Medulla oblongata (tissue), 1 donor: ENCODE results near the gene AMMECR1.

Source experiments
- DNase-seq: peaks from one replicate; pipeline ENCODE4 v3.0.0-alpha.2; 2015; ENCODE audit errors: extremely low spot score

Gene AMMECR1

GRCh38 chrX:110311437-110312230 lies 6.3 kb downstream of the AMMECR1 start:
- DNase-seq, result no peak

DNA sequence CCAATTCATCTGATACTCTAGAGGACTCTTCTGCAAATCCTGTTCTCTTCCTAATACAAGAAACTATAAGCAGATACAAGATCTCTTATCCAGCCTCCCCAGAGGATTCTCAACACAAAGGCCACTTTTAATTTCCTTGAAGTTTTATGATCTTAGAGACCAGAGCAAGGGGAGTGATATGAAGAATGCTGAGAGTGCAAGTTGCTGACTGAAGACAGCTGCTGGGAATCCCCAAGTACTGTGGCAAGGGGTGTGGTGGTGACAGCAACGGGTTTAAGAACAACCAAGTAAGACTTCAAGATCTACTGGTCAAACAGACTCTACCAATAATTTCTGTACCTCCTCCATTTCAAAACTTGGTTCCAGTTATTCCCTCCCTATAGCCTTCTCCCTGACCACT lies 7.0 kb downstream of the AMMECR1 start:
- no peak for DNase-seq

DNA sequence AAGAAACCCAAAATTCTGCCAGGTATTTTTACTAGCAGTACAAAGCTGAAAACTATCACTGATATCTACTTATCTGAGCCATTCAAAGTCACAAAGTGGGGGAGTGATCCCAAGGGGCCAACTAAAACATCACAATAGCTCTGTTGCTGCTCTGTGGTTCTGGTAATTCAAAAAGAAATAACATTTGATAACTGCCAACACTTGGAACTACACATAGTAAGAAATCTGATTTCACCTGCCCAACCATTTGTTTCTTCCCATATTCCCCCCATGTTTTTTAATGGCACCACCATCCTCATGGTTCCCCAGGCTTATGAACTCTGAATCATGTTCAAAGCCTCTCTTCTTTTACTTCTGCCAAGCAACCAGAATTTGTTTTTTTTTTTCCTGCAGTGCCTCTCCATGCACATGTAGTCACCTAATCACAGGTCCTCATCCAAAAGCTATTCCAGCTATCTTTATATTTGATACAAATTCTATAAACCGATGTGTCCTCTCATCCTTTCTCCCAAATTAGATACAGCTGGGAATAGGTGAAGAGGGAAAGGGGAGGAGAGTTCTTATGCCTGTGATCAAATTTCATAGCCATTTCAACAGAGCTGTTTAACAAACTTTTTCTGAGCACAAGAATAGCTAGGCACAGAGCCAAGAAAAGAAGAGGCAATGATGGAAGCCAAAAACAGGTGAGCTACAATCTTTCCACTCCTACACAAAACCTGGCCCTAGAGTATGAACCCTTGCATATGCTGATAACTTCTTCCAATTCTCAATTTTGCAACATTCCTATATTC lies 7.7 kb downstream of the AMMECR1 start:
- no peak for DNase-seq

GRCh38 chrX:110308220-110308619 lies 9.7 kb downstream of the AMMECR1 start:
- no peak for DNase-seq

DNA sequence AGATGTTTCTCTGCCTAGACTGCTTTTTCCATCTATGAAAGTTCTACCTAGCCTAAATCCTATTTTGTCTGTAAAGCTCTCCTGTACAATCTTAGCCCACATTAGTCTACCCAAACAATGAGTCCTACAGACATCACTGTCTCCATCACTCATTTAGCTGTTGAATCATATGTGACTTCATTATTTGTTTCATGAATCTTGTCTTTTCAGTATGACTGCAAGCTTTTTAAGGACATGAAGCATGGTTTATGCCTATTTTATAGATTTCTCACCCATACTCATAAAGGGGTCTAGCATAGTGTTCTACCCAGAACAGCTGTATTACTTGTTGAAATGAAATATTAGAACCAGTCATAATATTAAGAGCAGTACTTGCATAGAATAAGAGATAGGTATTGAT lies 13.0 kb downstream of the AMMECR1 start:
- no peak for DNase-seq

DNA sequence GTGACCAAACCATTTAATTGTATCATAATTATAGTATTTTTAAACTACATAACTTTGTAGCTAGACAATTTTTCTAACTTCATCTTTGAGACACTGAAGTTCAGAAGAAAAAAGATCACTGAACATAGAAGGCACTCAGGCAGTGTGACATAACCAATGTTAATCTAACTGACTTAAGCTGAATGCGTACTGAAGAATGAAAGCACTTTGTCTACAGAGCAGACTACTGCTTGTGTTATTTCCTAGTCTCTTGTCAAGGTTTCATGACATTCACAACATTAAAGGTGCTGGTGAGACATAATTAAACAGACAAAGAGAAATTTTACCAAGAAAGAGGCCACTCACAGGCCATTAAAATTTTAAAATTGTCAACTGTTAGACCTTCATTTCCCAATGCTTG lies 13.5 kb downstream of the AMMECR1 start:
- DNase-seq, result no peak

DNA sequence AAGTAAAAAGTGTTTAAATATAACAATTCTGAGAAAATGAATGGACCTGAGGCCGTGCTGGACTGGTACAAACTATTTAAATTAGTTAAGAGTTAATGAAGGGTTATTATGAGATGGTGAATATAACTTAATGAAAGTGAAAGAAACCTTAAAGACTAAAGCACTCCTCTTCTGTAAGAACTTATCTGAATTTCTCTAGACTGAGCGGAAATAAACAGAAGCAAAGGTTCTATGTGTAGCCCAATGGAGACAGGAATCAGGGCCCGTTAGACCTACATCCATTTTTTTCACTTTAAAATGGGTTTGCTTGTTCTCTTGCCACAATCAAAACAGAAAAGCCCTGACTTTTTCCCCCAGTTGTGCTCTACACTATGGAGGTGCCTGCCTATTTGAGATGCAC lies 14.9 kb downstream of the AMMECR1 start:
- no peak for DNase-seq

GRCh38 chrX:110301194-110301593 lies 16.7 kb downstream of the AMMECR1 start:
- DNase-seq, result no peak

DNA sequence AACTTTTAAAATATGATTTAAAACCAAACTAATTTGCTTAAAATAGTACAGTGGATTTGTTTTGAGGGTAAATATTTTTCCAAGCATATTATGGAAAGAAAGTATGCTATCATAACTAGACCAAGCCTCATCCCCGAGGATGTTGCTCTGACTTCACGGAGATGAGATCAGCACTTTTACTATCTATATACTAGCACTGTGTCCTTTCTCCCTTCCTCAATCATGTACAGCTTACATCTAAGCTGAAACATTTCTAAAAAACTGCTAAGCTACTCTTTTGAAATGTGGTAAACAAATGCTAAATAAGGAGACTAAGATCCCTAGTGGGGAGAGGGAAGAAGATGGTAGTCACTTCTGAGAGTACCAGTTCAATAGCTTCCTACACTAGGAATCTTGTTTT lies 23.8 kb downstream of the AMMECR1 start:
- DNase-seq, result no peak

- DNase-seq, result no peak
These were observed 24.2 kb downstream of the AMMECR1 start for GRCh38 chrX:110293658-110294057.

DNA sequence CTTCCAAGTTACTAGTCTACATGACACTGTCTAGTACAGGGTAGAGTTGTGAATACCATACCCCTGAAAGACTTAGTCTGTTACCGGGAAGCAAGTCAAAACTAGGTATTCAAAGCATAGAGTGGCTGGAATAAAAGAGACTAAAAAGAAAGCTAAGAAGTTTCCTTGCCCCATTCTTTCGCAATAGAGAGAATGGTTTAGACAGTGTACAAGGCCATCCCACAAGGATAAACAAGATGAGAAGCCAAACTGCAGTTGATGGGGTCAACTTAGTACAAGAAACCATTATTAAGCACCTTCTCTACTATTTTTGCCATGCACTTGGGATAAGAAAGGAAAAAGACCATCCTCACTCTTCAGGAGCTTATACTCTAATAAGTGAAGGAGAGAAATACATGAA lies 30.3 kb downstream of the AMMECR1 start:
- no peak for DNase-seq

DNA sequence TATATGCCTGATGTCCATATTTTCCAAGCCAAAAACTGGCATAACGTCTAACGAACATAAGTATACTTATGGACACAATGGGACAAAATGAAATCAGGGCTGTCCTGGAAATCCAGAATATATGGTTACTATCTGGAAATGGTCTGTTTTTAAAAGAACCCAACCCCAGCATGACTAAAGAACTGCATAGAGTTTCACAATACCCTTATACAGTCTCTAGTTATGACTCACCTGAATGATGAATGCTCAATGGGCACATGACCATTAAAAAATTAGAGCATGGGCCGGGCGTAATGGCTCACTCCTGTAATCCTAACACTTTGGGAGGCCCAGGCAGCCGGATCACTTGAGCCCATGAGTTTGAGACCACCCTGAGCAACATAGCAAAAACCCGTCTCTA lies 31.8 kb downstream of the AMMECR1 start:
- DNase-seq, result no peak

GRCh38 chrX:110284159-110284558 lies 33.7 kb downstream of the AMMECR1 start:
- no peak for DNase-seq

DNA sequence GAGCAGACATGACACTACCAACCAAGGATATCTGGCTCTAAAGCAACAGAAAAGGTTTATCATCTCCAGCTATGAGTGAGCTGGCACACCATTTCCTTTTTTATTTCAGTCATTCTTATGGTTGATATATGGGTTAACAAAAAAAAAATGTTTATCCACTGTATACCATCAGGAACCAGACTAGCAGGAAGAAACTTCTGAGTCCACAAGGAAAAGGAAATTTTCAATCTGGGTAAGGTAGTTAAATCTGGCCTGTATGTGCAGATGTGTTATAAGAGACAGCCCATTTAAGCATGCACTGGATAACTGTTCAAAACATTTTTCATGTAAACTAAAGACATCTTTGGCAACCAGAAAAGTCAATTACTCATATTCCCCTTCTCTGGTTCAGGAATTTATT lies 35.0 kb downstream of the AMMECR1 start:
- DNase-seq, result no peak

- no peak for DNase-seq
These were observed 36.5 kb downstream of the AMMECR1 start for GRCh38 chrX:110281377-110281776.

DNA sequence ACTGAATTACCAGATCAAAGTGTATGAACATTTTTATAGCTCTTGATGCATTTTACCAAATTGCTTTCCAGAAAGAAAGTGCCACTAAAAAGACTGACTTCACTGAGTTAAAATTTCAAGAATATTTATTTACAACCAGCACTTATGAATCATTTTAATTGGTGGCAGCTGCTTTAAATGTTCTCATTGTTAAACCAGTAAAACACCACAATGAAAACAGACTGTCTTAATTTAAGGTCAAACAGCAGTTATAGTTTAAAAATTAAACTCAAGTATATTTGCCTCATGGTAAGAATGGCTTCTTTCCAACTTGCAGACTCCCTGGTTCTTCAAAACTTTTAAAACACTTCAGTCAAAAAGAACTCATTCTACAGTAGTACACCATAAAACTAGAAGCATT lies 36.9 kb downstream of the AMMECR1 start:
- no peak for DNase-seq

- no peak for DNase-seq
These were observed 40.3 kb downstream of the AMMECR1 start for GRCh38 chrX:110277609-110278008.

DNA sequence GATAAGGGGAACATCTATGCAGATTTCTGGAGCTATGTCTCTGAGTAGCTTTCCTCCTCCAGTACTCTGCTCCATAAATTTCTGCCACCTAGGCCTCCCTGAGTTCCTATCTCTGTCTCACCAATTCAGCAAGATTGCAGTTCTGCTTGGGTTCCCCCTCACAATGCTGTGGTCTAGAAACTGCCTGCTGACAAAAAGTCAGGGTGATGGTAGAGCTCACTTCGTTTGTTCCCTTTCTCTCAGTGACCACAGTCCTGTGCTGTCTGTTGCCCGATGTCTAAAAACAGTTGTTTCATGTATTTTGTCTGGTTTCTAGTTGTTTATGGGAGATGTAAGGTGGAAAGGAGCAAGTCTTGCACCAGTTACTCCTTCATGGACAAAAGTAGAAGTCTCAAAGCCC lies 41.1 kb downstream of the AMMECR1 start:
- DNase-seq, result no peak

DNA sequence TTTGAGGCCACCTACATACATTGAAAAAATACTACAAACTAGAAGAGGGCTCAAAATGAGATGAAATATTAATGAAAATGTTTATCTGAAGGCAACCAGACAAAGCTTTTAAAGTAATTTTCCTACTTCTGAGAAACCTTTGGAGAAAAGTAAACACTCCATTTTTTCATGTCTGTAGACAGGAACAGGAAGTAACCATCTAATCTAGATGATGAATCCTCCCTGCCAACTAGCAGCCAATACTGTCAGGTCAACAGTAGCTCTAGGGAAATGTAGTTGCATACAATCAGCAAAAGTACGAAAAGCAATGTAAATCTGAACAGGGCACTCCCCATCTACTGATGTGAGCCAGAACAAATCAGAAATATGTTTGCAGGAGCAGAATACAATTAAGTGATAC lies 49.0 kb downstream of the AMMECR1 start:
- no peak for DNase-seq

DNA sequence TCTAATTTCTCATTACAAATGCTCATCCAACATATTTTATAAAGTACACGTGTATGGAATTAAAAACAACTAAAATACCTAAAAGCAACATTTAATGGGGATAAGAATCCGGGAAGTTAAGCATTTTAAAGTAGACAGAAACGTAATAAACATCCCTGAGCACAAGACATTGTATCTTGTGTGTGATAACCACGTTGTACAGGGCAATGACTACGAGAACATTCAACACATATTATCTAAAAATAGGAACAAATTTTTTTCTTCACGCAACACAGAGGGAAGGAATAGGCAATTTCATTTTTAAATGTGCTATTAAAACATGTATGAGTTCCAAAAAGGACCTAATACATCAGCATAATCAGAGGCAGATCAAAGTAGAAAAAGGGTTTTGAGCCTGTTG lies 49.5 kb downstream of the AMMECR1 start:
- DNase-seq, result no peak

DNA sequence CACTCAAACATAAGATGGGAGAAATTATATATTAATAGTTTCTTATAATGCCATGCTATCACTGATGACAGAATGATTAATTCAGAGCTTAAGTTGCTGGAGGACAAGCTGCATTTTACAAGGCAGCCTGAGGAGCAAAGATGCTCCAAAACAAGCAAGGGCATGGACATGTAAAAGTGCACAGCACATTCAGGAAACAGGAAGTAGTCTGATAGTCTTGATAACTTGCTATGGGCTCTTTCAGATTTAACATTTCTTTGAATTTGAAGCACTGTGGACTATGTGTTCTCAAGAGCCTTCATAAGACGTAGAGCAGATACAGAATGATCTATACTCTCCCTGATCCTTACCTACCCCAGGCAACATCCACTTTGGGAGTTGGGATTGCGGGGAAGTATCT lies 50.0 kb downstream of the AMMECR1 start:
- DNase-seq, result no peak

GRCh38 chrX:110265661-110266060 lies 52.2 kb downstream of the AMMECR1 start:
- DNase-seq, result no peak

- DNase-seq, result no peak
These were observed 58.8 kb downstream of the AMMECR1 start for GRCh38 chrX:110259117-110259516.
